Chondrocyte (in vitro differentiated cells): ENCODE data around the gene CIDEA. TPM values are rescaled to one million over a fixed set of nuclear protein-coding genes. Genes with fewer than 3 reads are reported as not detected.
A peak's percentile ranks its signal among the peaks of the same experiment; 100 is the strongest.

ENCODE experiments used
- DNase-seq: peaks from one replicate; pipeline ENCODE4 v3.0.0; 2021; ENCODE audit warnings: mixed read lengths, low spot score
- H3K27ac Mint-ChIP-seq: one replicate; pipeline ENCODE4 v1.8.0; 2021; ENCODE audit warnings: mild to moderate bottlenecking, moderate library complexity, mixed read lengths; ENCODE audit not compliant: unreplicated experiment
- H3K27me3 Mint-ChIP-seq: 2 replicates; pipeline ENCODE4 v1.8.0; 2021; ENCODE audit warnings: low read depth, mixed read lengths
- H3K36me3 Mint-ChIP-seq: 2 replicates; pipeline ENCODE4 v1.8.0; 2021; ENCODE audit warnings: low read depth, mixed read lengths
- H3K4me1 Mint-ChIP-seq: 2 replicates; pipeline ENCODE4 v1.8.0; 2021; ENCODE audit warnings: low read depth, mild to moderate bottlenecking, mixed read lengths
- H3K4me3 Mint-ChIP-seq: one replicate; pipeline ENCODE4 v1.8.0; 2021; ENCODE audit warnings: mild to moderate bottlenecking, moderate library complexity, mixed read lengths; ENCODE audit not compliant: unreplicated experiment
- H3K9me3 Mint-ChIP-seq: 2 replicates; pipeline ENCODE4 v1.8.0; 2021; ENCODE audit warnings: low read depth, mixed read lengths
- CTCF ChIP-seq: fragments of 200-600 bp; sonication (generic); IDR thresholded peaks from 2 replicates; pipeline ENCODE4 v1.5.0; 2021; ENCODE audit warnings: antibody characterized with exemption, mild to moderate bottlenecking, moderate library complexity
- total RNA-seq: library from RNA; stranded (reverse); gene quantifications from 3 replicates; pipeline ENCODE4 v1.2.1, GENCODE V29; 2021

CIDEA gene
- total RNA-seq, 1 donor from 2014 or later = not detected

DNA sequence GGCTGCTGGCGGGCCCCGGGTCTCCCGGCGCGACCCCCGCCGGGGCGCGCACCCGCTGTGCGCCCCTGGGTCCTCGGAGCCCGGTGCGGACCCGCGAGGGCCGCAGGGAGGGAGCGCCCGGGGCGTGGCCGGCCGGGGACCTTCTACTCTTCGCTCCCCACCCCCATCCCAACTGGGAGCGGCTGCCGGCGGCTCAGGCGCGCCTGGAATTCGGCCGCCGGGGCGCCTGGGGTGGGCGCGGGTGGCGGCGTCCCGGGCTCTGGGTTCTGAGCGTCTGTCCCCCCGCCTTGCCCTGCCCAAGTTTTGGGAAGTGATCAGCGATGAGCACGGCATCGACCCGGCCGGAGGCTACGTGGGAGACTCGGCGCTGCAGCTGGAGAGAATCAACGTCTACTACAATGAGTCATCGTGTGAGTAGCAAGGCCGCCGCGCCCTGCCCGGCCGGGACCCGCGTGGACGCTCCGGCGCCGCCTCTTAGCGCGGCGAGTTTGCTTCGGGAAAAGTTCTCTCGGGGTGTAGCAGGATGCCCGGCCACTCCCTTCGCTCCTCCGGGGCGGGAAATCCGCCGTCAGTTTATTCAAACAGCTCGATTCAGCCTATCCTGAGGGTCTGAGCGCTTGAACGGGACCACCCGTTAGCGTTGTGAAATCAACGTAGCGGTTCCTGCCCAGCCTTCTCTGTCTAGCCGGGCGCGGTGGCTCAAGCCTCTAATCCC is 54.4 kb downstream of the CIDEA start:
- Mint-ChIP-seq H3K4me1 (peaks cover 47% of the 10 kb centered on the region), H3K9me3 (peaks cover 3% of the 10 kb centered on the region), H3K27ac (peak overlapping the region; percentile 96), H3K36me3 (peaks cover 26% of the 10 kb centered on the region), H3K4me3 (peak overlapping the region; percentile 86), H3K27me3 (no peaks in the 10 kb centered on the region)
- no peak for DNase-seq
- no peak for TF ChIP-seq CTCF

GRCh38 chr18:12309683-12310198 is 55.6 kb downstream of the CIDEA start:
- no peak for DNase-seq
- Mint-ChIP-seq H3K27me3 (no peaks in the 10 kb centered on the region), H3K36me3 (peaks cover 34% of the 10 kb centered on the region), H3K27ac (peak overlapping the region; percentile 86), H3K4me1 (peaks cover 56% of the 10 kb centered on the region), H3K4me3 (peak overlapping the region; percentile 86), H3K9me3 (peaks cover 3% of the 10 kb centered on the region)
- TF ChIP-seq CTCF = no peak

GRCh38 chr18:12310762-12311161 is 56.6 kb downstream of the CIDEA start:
- Mint-ChIP-seq H3K36me3 (peaks cover 39% of the 10 kb centered on the region), H3K27me3 (no peaks in the 10 kb centered on the region), H3K9me3 (peaks cover 3% of the 10 kb centered on the region), H3K27ac (peak overlapping the region; percentile 70), H3K4me3 (peak overlapping the region; percentile 86), H3K4me1 (peaks cover 62% of the 10 kb centered on the region)
- DNase-seq = no peak
- TF ChIP-seq CTCF = no peak

GRCh38 chr18:12312976-12313375 is 58.8 kb downstream of the CIDEA start:
- H3K27ac Mint-ChIP-seq = peak overlapping the region; percentile 69

More at GRCh38 chr18:12312976-12313375, 58.8 kb downstream of the CIDEA start:
- no peak for TF ChIP-seq CTCF
- Mint-ChIP-seq H3K4me1 (peaks cover 72% of the 10 kb centered on the region), H3K4me3 (no peak overlapping the region), H3K27me3 (no peaks in the 10 kb centered on the region), H3K9me3 (peaks cover 3% of the 10 kb centered on the region), H3K36me3 (peaks cover 46% of the 10 kb centered on the region)
- DNase-seq = no peak
